ENCODE results near the gene WASF3.

DNA sequence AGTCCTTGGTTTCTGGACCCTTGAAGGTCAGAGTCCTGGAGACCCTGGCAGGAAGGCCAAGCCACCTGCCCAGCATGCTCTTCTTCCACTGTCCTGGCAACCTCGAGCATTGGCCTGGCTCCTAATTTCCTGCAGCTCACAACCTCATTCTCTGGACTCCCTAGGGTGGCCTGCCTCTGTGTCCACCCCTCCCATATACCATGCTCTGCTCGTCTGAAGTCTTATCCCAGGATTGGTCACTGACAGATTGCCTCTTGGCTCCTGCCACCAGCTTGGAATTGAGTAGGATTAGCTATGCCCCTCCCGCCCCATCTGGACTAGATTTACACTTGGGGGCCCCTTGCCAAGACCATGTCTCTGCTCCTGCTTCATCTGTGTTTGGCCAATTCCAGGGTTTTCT lies 17.1 kb upstream of the WASF3 start:
- TF ChIP-seq CTCF (IDR thresholded peaks at IDR 0.05; ENCODE audit: low read depth, low read length) (no peak), EZH2phosphoT487 (IDR thresholded peaks at IDR 0.05; ENCODE audit: low read depth) (no peak)
